ENCODE measurements around the gene INSR. TPM values are rescaled to one million over a fixed set of nuclear protein-coding genes. Genes with fewer than 3 reads are reported as not detected.
A peak's percentile ranks its signal among the peaks of the same experiment; 100 is the strongest.

INSR gene
- total and polyA plus RNA-seq, 10 of the 15 experiments (the other 5 are each of a cell fraction or from before 2014, with no cell fraction given): 4.2 to 34.9 (median 13.6) TPM

GRCh38 chr19:7216373-7216902 is 77.8 kb downstream of the INSR start (continued):
- TF ChIP-seq TCF3 (IDR thresholded peaks at IDR 0.05; ENCODE audit: borderline replicate concordance, insufficient read depth, low read depth, low read length): 0 out of 2 replicates have a peak, but pooled peaks have one; percentile 46
- TF ChIP-seq SMARCA5 (IDR thresholded peaks at IDR 0.05): 0 out of 2 replicates have a peak, but pooled peaks have one; percentile 40
- TF ChIP-seq CREM (IDR thresholded peaks at IDR 0.05; ENCODE audit: low read depth): 0 out of 2 replicates have a peak, but pooled peaks have one; percentile 21
- peak; percentile 73 for TF ChIP-seq ZNF592 (IDR thresholded peaks at IDR 0.05)
- TF ChIP-seq KLF5 (IDR thresholded peaks at IDR 0.05; ENCODE audit: partially characterized antibody): no peak
- TF ChIP-seq RUNX3 (IDR thresholded peaks at IDR 0.05; ENCODE audit: low read length): peak; percentile 36; the same call in 1 of the 2 replicates
- TF ChIP-seq POLR2A (IDR thresholded peaks at IDR 0.05; ENCODE audit: low read depth, low read length): no peak
- peak; percentile 12 for TF ChIP-seq SP1 (IDR thresholded peaks at IDR 0.05; ENCODE audit: low read depth, low read length)
- TF ChIP-seq IKZF1 (conservative IDR thresholded peaks at IDR 0.05): peak; percentile 39; the same call in 1 of the 2 replicates
- TF ChIP-seq NR2F1 (conservative IDR thresholded peaks at IDR 0.05): peak; percentile 47
- TF ChIP-seq HDAC6 (IDR thresholded peaks at IDR 0.05; ENCODE audit: unreplicated experiment): no peak
- 0 out of 3 replicates have a peak, but pooled peaks of 1 of the 2 experiments have one; percentile 32 for TF ChIP-seq EGR1 (IDR thresholded peaks at IDR 0.05; ENCODE audit: borderline replicate concordance in 1 of 2, low read depth in 2 of 2, low read length in 2 of 2)
- TF ChIP-seq, protein P1, sequence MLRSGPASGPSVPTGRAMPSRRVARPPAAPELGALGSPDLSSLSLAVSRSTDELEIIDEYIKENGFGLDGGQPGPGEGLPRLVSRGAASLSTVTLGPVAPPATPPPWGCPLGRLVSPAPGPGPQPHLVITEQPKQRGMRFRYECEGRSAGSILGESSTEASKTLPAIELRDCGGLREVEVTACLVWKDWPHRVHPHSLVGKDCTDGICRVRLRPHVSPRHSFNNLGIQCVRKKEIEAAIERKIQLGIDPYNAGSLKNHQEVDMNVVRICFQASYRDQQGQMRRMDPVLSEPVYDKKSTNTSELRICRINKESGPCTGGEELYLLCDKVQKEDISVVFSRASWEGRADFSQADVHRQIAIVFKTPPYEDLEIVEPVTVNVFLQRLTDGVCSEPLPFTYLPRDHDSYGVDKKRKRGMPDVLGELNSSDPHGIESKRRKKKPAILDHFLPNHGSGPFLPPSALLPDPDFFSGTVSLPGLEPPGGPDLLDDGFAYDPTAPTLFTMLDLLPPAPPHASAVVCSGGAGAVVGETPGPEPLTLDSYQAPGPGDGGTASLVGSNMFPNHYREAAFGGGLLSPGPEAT (IDR thresholded peaks at IDR 0.05; ENCODE audit: low read depth): peak; percentile 65; the same call in 1 of the 2 replicates
- TF ChIP-seq PKNOX1 (IDR thresholded peaks at IDR 0.05): no peak

Data from GM12878 (cell line).